ENCODE measurements around the gene PTPRH.

PTPRH gene

GRCh38 chr19:55146078-55146704, 63.1 kb downstream of the PTPRH start:
- H3K4me3 ChIP-seq (ENCODE audit: low read depth, low read length) = no peak overlapping the region
- TF ChIP-seq, protein P1, sequence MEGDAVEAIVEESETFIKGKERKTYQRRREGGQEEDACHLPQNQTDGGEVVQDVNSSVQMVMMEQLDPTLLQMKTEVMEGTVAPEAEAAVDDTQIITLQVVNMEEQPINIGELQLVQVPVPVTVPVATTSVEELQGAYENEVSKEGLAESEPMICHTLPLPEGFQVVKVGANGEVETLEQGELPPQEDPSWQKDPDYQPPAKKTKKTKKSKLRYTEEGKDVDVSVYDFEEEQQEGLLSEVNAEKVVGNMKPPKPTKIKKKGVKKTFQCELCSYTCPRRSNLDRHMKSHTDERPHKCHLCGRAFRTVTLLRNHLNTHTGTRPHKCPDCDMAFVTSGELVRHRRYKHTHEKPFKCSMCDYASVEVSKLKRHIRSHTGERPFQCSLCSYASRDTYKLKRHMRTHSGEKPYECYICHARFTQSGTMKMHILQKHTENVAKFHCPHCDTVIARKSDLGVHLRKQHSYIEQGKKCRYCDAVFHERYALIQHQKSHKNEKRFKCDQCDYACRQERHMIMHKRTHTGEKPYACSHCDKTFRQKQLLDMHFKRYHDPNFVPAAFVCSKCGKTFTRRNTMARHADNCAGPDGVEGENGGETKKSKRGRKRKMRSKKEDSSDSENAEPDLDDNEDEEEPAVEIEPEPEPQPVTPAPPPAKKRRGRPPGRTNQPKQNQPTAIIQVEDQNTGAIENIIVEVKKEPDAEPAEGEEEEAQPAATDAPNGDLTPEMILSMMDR (IDR thresholded peaks at IDR 0.05; ENCODE audit: low read depth, low read length) = peak; percentile 42

DNA sequence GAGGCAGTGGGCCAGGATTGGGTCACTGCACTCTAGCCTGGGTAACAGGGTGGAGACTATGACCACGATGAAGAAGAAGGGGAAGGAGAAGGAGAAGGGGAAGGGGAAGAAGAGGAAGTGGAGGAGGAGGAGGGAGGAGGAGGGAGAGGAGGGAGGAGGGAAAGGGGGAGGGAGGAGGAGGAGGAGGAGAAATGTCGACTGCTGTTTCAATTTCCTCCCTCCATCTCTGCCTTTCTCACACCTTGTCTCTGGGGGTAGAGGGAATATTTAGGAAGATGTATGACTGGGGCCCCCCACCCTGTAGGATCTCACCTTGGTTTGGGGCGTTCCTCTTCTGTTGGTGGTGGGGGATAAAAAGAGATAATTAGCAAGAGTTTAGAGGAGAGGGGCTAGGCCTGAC, 64.1 kb downstream of the PTPRH start:
- TF ChIP-seq, protein P1 (IDR thresholded peaks at IDR 0.05; ENCODE audit: low read depth, low read length) = no peak
- no peak overlapping the region for H3K4me3 ChIP-seq (ENCODE audit: low read depth, low read length)

DNA sequence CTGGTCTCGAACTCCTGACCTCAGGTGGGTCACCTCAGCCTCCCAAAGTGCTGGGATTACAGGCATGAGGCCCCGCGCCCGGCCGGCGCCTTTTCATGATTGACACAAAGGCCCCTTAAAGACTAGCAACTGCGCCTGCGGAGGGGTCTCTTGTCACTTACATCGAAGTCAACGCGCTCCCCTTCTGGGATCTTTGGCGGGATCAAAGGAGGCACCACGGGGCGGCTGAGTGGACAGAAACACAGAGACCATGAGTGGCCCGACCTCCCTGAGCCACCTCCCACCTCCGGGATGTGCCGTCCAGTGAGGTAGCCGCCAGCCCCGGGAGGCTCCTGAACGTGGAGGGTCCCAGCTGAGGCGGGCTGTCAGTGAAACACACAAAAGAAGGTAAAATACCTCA, 67.6 kb downstream of the PTPRH start:
- no peak overlapping the region for H3K4me3 ChIP-seq (ENCODE audit: low read depth, low read length)

GRCh38 chr19:55137915-55138314, 71.4 kb downstream of the PTPRH start:
- TF ChIP-seq, protein P1 (IDR thresholded peaks at IDR 0.05; ENCODE audit: low read depth, low read length) = no peak
- no peak overlapping the region for H3K4me3 ChIP-seq (ENCODE audit: low read depth, low read length)

More for the DNA sequence above, 67.6 kb downstream of the PTPRH start:
- TF ChIP-seq, protein P1 (IDR thresholded peaks at IDR 0.05; ENCODE audit: low read depth, low read length) = no peak

- TF ChIP-seq, protein P1 (IDR thresholded peaks at IDR 0.05; ENCODE audit: low read depth, low read length) = no peak
- no peak overlapping the region for H3K4me3 ChIP-seq (ENCODE audit: low read depth, low read length)
These were observed 72.8 kb downstream of the PTPRH start for GRCh38 chr19:55136399-55137102.

GRCh38 chr19:55134736-55135135, 74.6 kb downstream of the PTPRH start:
- TF ChIP-seq, protein P1 (IDR thresholded peaks at IDR 0.05; ENCODE audit: low read depth, low read length) = no peak
- H3K4me3 ChIP-seq (ENCODE audit: low read depth, low read length) = no peak overlapping the region
